SK-N-MC (cell line): ENCODE data around the gene DCN.
A peak's percentile ranks its signal among the peaks of the same experiment; 100 is the strongest.

ENCODE experiments used
- DNase-seq: peaks from one replicate; pipeline ENCODE4 v3.0.0-alpha.2; 2011; ENCODE audit warnings: low read depth, low spot score
- H3K27ac ChIP-seq: fragments of 200-600 bp; sonication (generic); 2 replicates; pipeline ENCODE4 v1.5.1; 2016; ENCODE audit warnings: mixed run types
- H3K36me3 ChIP-seq: fragments of 200-600 bp; sonication (generic); 2 replicates; pipeline ENCODE4 v1.6.1; 2017; ENCODE audit warnings: antibody characterized with exemption, low read length, mixed read lengths; ENCODE audit not compliant: insufficient read depth
- H3K4me3 ChIP-seq: fragments of 200-600 bp; sonication (generic); 2 replicates; pipeline ENCODE4 v1.5.1; 2016
- H3K9ac ChIP-seq: fragments of 200-600 bp; sonication (generic); 2 replicates; pipeline ENCODE4 v1.8.0; 2017; ENCODE audit warnings: mixed run types, mixed read lengths; ENCODE audit not compliant: insufficient read length
- H3K9me3 ChIP-seq: fragments of 200-600 bp; sonication (generic); 2 replicates; pipeline ENCODE4 v1.6.1; 2017; ENCODE audit warnings: low read depth, mild to moderate bottlenecking, antibody characterized with exemption, low read length, moderate library complexity, mixed read lengths
- EZH2 ChIP-seq: fragments of 200-600 bp; sonication (generic); IDR thresholded peaks from one replicate; pipeline ENCODE4 v1.6.1; 2017; ENCODE audit warnings: antibody characterized with exemption
- FOXP2 ChIP-seq: optimal IDR thresholded peaks from 2 replicates; pipeline ENCODE3; 2011; ENCODE audit warnings: mild to moderate bottlenecking, moderate library complexity; ENCODE audit not compliant: insufficient read depth; ENCODE audit errors: extremely low read length, control extremely low read depth
- POLR2AphosphoS5 ChIP-seq: IDR thresholded peaks from 2 replicates; pipeline ENCODE4 v1.6.1; 2012; ENCODE audit warnings: mild to moderate bottlenecking, low read depth, low read length, borderline replicate concordance

Gene DCN

DNA sequence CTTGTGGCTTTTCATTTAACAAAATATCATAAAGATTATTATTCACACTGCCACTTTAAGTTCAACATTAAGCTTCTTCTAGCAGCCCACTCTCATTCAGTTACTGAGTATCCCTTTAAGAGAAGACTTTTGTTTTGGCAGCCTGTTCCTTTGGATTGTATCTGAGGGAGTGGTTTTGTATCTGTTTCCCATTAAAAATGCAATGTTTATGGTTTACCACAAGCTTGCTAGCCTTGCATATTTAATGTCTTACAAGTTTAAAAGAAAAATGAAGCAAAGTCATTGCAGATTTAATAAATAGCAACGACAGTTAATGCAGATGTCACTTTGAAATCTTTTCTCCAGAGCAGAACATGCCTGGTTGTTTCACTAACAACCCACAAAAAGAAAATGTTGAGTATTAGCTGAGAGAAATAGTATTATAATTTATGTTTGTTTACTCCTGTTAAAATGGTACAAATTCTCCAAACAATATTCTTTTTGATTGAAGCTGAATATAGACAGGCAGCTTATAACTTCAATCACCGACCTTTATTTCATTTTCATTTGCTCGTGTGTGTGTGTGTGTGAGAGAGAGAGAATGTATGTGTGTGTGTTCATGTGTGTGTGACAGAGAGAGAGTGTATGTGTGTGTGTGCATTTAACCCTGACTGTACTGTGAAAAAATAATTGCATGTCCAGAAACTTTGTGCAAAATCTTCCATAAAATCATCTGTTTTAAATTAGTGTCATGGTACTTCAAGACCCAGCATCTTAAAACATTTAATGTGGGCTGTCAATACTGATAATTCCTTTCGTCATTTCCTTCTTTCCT, 1.8 kb downstream of the DCN start:
- DNase-seq, result peak; percentile 94
- H3K9ac ChIP-seq, result peak overlapping the region; percentile 79

DNA sequence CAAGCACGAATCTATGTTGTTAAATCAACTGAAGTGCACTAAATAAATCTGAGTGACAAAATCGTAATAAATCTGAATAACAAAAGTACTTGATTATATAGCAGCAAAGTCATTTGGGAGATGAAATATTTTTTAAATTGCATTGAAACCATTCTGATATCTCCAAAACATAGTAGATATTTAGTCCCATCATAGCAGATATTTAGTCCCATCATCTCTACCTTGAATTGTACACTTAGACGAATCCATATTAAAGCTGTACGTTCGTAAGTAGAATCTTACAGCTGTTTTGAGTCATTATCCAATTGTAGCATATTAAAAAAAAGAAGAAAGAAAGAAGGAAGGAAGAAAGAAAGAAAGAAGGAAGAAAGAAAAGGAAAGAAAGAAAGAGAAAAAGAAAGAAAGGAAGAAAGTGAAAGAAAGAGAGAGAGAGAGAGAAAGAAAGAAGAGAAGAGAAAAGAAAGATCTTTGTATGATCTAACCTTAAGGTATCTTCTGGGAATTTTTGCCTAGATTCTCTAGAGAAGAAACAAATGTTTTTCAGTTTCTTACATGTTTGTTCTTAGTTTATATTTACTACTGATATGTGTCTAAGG, 2.6 kb downstream of the DCN start:
- peak overlapping the region; percentile 79 for H3K9ac ChIP-seq
- TF ChIP-seq POLR2AphosphoS5 (no peak), EZH2 (no peak), FOXP2 (no peak)
- no peak for DNase-seq
- peak overlapping the region; percentile 79 for H3K4me3 ChIP-seq
- H3K36me3 ChIP-seq, result peaks cover 10% of the 10 kb centered on the region; the same call in 1 of the 2 replicates
- no peaks in the 10 kb centered on the region for H3K9me3 ChIP-seq
- H3K27ac ChIP-seq, result peak overlapping the region; percentile 97

More for the DNA sequence above, 1.8 kb downstream of the DCN start:
- peak overlapping the region; percentile 79 for H3K4me3 ChIP-seq
- H3K36me3 ChIP-seq, result peaks cover 10% of the 10 kb centered on the region; the same call in 1 of the 2 replicates
- no peak for TF ChIP-seq EZH2
- peak; percentile 36 for TF ChIP-seq FOXP2
- TF ChIP-seq POLR2AphosphoS5, result peak; percentile 43; the same call in 1 of the 2 replicates
- peak overlapping the region; percentile 97 for H3K27ac ChIP-seq
- H3K9me3 ChIP-seq, result no peaks in the 10 kb centered on the region

DNA sequence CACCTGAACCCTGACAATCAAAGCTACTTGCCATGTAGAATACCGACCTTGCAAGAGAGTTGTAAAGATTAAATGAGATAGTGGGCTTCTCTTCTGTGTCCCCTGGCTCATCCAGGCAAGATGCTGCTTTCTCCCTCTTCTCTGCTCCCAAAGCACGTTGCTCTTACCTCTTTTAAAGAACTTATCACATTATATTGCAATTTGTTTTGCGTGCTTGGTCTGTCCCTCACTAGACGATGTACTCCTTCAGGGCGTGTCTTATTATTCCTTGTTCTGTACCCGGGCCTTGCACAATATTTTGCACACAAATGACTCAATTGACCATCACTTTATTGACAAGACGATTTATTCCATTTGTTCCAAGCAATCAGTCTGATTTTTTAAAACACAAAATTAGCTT, 3.3 kb downstream of the DCN start:
- Histone ChIP-seq H3K36me3 (peaks cover 14% of the 10 kb centered on the region; the same call in 1 of the 2 replicates), H3K27ac (peak overlapping the region; percentile 97), H3K9me3 (no peaks in the 10 kb centered on the region), H3K9ac (peak overlapping the region; percentile 79), H3K4me3 (peak overlapping the region; percentile 79)
- no peak for DNase-seq
- TF ChIP-seq FOXP2, result no peak
- no peak for TF ChIP-seq POLR2AphosphoS5
- TF ChIP-seq EZH2, result no peak

- DNase-seq, result no peak
- Histone ChIP-seq H3K36me3 (peaks cover 14% of the 10 kb centered on the region; the same call in 1 of the 2 replicates), H3K9me3 (no peaks in the 10 kb centered on the region), H3K9ac (no peak overlapping the region), H3K27ac (peak overlapping the region; percentile 18; the same call in 1 of the 2 replicates), H3K4me3 (peak overlapping the region; percentile 79)
- TF ChIP-seq FOXP2 (no peak), POLR2AphosphoS5 (no peak), EZH2 (no peak)
Observed at GRCh38 chr12:91178781-91179180, 3.8 kb downstream of the DCN start.

DNA sequence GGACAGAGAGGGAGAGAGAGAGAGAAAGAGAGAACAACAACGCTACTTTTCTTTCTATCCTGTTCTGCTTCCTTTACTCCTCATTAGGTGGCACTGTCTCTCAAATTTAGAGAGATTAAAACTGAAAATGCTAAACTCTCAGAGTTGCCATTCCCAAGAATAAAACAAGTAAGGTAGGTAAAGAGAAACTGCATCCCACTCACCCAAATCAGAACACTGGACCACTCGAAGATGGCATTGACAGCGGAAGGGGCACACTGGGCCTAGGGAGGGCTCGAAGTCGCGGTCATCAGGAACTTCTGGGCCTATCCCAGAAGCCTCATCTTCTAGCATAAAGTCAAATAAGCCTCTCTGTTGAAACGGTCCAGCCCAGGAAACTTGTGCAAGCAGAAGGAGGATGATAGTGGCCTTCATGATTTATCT, 4.5 kb downstream of the DCN start:
- TF ChIP-seq EZH2, result no peak
- TF ChIP-seq FOXP2, result no peak
- no peak for TF ChIP-seq POLR2AphosphoS5
- H3K27ac ChIP-seq, result peak overlapping the region; percentile 18
- H3K9ac ChIP-seq, result peak overlapping the region; percentile 27
- DNase-seq, result no peak
- H3K9me3 ChIP-seq, result no peaks in the 10 kb centered on the region
- peaks cover 18% of the 10 kb centered on the region for H3K36me3 ChIP-seq
- peak overlapping the region; percentile 29; the same call in 1 of the 2 replicates for H3K4me3 ChIP-seq

DNA sequence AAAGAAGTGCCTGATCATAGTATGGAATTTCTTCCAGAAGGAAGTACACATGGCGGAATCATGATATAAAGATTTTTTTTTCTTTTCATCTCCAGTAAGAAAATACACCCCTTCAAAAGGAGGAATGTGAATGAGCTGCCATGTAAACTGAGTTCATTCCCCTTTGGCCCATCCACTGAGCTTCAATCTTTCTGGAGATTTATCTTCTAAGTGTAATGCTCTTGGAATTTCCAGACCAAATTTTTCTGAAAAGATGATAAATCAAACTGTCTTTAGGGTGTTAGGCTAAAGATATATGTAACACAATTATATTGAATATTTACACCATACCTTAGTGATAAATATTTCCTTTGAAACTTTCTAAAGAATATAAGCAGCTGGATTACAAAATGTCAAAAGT, 5.2 kb downstream of the DCN start:
- Histone ChIP-seq H3K9me3 (no peaks in the 10 kb centered on the region), H3K4me3 (no peak overlapping the region), H3K36me3 (peaks cover 22% of the 10 kb centered on the region), H3K27ac (peak overlapping the region; percentile 55; the same call in 1 of the 2 replicates), H3K9ac (peak overlapping the region; percentile 27)
- no peak for DNase-seq
- no peak for TF ChIP-seq FOXP2
- no peak for TF ChIP-seq POLR2AphosphoS5
- TF ChIP-seq EZH2, result no peak

DNA sequence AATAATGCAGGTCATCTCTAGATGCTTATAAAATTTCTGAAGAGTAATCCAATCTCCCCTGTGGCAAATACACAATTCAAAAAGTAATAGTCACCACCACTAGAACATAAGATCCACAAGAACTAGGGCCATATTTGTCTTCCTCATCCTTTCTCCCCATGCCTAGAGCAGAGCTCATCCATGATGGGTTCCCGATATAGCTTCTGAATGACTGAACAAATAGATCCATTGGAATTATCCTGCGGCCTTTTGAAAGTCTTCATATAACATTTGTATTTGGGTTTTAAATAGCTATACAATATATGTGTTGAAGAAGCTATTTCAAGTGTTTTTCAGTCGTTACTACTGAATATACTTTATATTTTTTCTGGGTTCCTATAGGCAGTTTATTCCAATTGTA, 5.7 kb downstream of the DCN start:
- peaks cover 24% of the 10 kb centered on the region for H3K36me3 ChIP-seq
- no peaks in the 10 kb centered on the region for H3K9me3 ChIP-seq
- H3K9ac ChIP-seq, result no peak overlapping the region
- H3K27ac ChIP-seq, result peak overlapping the region; percentile 55; the same call in 1 of the 2 replicates
- no peak for DNase-seq
- no peak overlapping the region for H3K4me3 ChIP-seq
- TF ChIP-seq POLR2AphosphoS5, result no peak
- no peak for TF ChIP-seq EZH2
- no peak for TF ChIP-seq FOXP2

GRCh38 chr12:91176358-91176757, 6.3 kb downstream of the DCN start:
- Histone ChIP-seq H3K4me3 (no peak overlapping the region), H3K36me3 (peaks cover 28% of the 10 kb centered on the region), H3K9ac (no peak overlapping the region), H3K9me3 (no peaks in the 10 kb centered on the region), H3K27ac (peak overlapping the region; percentile 55; the same call in 1 of the 2 replicates)
- no peak for DNase-seq
- no peak for TF ChIP-seq POLR2AphosphoS5
- no peak for TF ChIP-seq EZH2
- no peak for TF ChIP-seq FOXP2
